HG03097 (cell line): ENCODE data around the gene TDRD3.
"Not testable (repeated sequence)": the region's sequence is repeated elsewhere in the genome, so short reads cannot be mapped to it uniquely, and the experiment has no call there.

Experiments used
- ATAC-seq: cut with Tn5 transposase; IDR thresholded peaks from one replicate; pipeline ENCODE4 v1.9.1; 2021; ENCODE audit not compliant: unreplicated experiment, low FRiP score

The TDRD3 gene

GRCh38 chr13:60396783-60397703, at the start of gene TDRD3:
Gene TDRD3, plus strand, starts transcription at chr13:60397220. Its CDS starts 145 bp downstream, at chr13:60397365.
- ATAC-seq: peak; percentile 59

- no peak for ATAC-seq
These were observed 49.3 kb upstream of the TDRD3 start for GRCh38 chr13:60347690-60348089.

- ATAC-seq: no peak
These were observed 48.9 kb upstream of the TDRD3 start for GRCh38 chr13:60348097-60348496.

DNA sequence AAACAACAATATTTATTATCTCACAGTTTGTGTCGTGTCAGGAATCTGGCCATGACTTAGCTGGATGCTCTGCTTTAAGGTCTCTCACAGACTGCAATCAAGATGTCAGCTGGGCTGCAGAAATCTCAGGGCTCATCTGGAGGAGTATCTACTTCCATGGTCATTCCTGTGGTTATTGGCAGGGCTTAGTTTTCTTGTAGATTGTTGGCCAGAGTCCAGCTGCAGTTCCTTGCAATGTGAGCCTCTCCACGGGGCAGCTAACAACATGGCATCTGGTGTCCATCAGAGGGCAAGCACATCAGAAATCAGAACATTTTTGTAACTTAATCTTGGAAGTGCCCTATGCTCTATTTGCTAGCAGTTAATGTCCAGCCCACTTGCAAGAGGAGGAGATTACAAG, 45.7 kb upstream of the TDRD3 start:
- ATAC-seq: no peak

GRCh38 chr13:60351855-60352615, 45.0 kb upstream of the TDRD3 start:
- no peak for ATAC-seq

DNA sequence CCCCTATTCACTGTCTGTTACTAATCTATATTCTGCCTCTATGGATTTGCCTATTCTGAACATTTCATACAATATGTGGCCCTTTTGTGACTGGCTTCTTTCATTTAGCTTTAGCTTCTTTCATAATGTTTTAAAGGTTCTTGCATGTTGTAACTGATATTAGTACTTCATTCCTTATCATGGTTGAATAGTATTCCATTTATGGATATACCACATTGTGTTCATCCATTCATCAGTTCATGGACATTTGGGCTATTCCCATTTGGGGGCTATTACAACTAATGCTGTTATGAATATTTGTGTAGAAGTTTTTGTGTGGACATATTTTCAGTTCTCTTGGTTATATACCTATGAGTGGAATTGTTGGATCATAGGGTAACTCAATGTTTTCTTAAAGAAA, 44.4 kb upstream of the TDRD3 start:
- no peak for ATAC-seq

DNA sequence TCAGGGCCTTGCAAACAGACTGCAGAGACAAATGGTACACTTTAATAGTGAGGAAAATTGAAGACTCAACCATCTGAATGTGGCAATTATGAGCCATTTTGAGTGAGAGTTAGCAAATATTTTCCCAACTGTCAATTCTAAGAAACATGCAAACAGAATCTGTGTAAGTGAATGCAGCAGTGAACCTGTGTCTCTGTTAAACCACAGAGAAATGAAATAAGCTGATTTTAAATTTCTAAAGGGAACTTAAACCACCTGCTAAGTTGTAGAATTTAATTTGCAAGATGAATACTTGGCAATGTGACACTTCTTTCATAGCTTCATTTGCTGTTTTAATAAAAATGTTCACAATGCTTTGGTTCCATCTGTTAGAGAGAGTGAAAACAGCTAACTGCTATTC, 42.0 kb upstream of the TDRD3 start:
- ATAC-seq: no peak

- no peak for ATAC-seq
These were observed 40.0 kb upstream of the TDRD3 start for GRCh38 chr13:60356970-60357369.

GRCh38 chr13:60358453-60358852, 38.6 kb upstream of the TDRD3 start:
- ATAC-seq: no peak

GRCh38 chr13:60363288-60363687, 33.7 kb upstream of the TDRD3 start:
- ATAC-seq: no peak

- ATAC-seq: no peak
These were observed 27.8 kb upstream of the TDRD3 start for GRCh38 chr13:60369242-60369641.

DNA sequence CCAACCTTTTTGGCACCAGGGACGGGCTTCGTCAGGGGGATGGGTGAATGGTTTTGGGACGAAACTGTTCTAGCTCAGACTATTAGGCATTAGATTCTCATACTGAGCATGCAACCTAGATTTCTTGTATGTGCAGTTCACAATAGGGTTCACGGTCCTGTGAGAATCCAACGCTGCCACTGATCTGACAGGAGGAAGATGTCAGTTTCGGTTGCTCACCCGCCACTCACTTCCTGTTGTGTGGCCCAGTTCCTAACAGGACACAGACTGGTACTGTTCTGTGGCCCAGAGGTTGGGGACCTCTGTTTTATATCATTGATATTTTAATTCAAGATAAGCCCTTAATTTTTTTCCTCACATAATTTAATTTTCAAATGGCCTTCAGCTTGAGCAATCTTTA, 26.7 kb upstream of the TDRD3 start:
- no peak for ATAC-seq

- no peak for ATAC-seq
These were observed 24.9 kb upstream of the TDRD3 start for GRCh38 chr13:60372141-60372540.

- not testable (repeated sequence) for ATAC-seq
These were observed 17.7 kb upstream of the TDRD3 start for GRCh38 chr13:60379282-60379681.

GRCh38 chr13:60379837-60380565, 17.0 kb upstream of the TDRD3 start:
- no peak for ATAC-seq

GRCh38 chr13:60384911-60385310, 12.1 kb upstream of the TDRD3 start:
- no peak for ATAC-seq

- ATAC-seq: no peak
These were observed 10.8 kb upstream of the TDRD3 start for GRCh38 chr13:60386250-60386649.

- ATAC-seq: no peak
These were observed 4.9 kb upstream of the TDRD3 start for GRCh38 chr13:60392131-60392530.

- peak; percentile 85 for ATAC-seq
These were observed 843 bp upstream of the TDRD3 start for GRCh38 chr13:60395971-60396782.

DNA sequence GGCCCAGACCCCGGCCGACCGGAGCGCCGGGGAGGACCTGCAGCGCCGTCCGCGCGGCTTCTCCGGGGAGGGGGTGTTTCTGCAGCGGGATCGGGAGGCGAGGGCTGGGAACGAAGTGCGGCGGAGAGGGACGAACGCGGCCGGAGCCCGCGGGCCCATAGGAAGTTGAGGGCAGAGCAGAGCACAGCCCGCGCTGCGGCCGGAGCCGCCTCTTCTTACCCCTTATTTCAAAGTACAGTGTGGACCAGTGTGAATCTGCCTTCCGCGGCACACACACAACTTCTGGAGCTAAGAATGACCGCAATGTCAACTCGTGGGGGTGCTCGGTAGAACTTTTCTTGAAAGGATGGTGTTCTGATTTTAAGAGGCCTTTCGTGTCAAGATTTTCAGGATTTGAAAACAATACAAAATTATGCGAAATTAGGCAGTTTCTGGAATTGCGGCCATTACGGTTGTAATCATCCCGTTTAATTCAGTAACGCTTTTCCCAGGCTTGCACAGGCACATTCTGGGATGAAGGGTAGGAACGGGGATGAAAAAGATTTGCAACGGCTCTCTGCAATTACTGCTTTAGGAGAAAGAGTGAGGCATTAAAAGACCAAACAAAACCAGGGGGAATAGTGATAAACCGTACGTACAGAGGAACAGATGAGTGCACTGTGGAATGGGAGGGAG, 821 bp downstream of the TDRD3 start:
- peak; percentile 30 for ATAC-seq
